Activated CD4-positive, alpha-beta T cell treated with anti-CD3 and anti-CD28 coated beads, Interleukin-2, amount 10 ng/mL, durations not matched to agents 24 days and 14 days (primary cell): Measurements from ENCODE around the gene CACNA1C. TPM values are rescaled to one million over a fixed set of nuclear protein-coding genes. Genes with fewer than 3 reads are reported as not detected.

Experiments used
- DNase-seq: peaks from one replicate; pipeline ENCODE4 v3.0.0; 2022
- H3K27ac Mint-ChIP-seq: one replicate; pipeline ENCODE4 v1.8.0; 2022; ENCODE audit warnings: mild to moderate bottlenecking, mixed read lengths
- H3K27me3 Mint-ChIP-seq: one replicate; pipeline ENCODE4 v1.8.0; 2022; ENCODE audit warnings: mixed read lengths
- H3K36me3 Mint-ChIP-seq: one replicate; pipeline ENCODE4 v1.8.0; 2022; ENCODE audit warnings: low read depth, mild to moderate bottlenecking, mixed read lengths
- H3K4me1 Mint-ChIP-seq: one replicate; pipeline ENCODE4 v1.8.0; 2021; ENCODE audit warnings: mixed read lengths
- H3K4me3 Mint-ChIP-seq: one replicate; pipeline ENCODE4 v1.8.0; 2022; ENCODE audit warnings: mild to moderate bottlenecking, moderate library complexity, mixed read lengths
- H3K9me3 Mint-ChIP-seq: one replicate; pipeline ENCODE4 v1.8.0; 2021; ENCODE audit warnings: mixed read lengths
- intact Hi-C: fragments of 100-400 bp; cut with micrococcal nuclease; formaldehyde crosslinking; loops from one replicate; pipeline ENCODE4 v1.15.1; 2023
- total RNA-seq: library from RNA; stranded (reverse); gene quantifications from 2 replicates; pipeline ENCODE4 v1.2.3, GENCODE V29; 2022

The CACNA1C gene
- total RNA-seq, 1 donor from 2014 or later: 0.07 TPM

DNA sequence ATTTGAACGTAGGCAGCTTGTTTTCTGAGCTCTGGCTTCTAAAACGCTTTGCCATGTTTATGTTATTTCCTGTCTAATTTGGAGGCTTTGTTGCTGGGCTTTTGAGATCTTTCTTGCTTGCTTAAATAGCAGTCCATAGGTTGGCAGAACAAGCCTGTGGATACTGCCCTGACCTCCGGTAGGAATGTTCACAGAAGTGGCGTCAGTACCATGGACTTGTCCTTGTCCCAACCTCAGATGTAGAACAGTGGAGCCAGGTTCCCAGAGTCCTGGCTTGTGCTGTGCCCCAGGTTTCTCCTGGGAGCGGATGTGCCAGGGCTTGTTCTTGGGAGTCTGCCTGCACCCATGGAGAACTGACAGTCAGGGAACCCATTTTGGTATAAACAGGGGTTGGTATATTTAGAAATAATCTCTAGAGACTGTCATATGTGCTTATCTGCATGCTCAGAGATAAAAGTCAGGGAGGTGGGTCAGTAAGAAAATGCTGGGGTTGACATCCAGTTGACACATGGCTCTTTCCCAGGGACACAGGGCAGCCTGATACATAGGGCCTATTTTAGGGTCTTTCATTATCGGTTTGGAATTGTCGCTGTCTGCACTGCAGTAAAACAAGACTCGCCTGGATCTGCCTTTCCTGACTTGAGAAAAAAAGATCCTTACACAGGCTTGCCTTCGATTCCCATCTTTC, 22.9 kb downstream of the CACNA1C start:
- H3K27me3 Mint-ChIP-seq: peaks cover 2% of the 10 kb centered on the region
- H3K4me1 Mint-ChIP-seq: no peaks in the 10 kb centered on the region
- no peak overlapping the region for H3K4me3 Mint-ChIP-seq
- H3K36me3 Mint-ChIP-seq: peaks cover 4% of the 10 kb centered on the region
- DNase-seq: no peak
- peaks cover 8% of the 10 kb centered on the region for H3K9me3 Mint-ChIP-seq
- intact Hi-C loops: no loop called here
- H3K27ac Mint-ChIP-seq: no peak overlapping the region

GRCh38 chr12:2076196-2076570, 23.4 kb downstream of the CACNA1C start:
- no peak for DNase-seq
- Mint-ChIP-seq H3K36me3 (peaks cover 2% of the 10 kb centered on the region), H3K4me1 (no peaks in the 10 kb centered on the region), H3K4me3 (no peak overlapping the region), H3K9me3 (peaks cover 6% of the 10 kb centered on the region), H3K27me3 (no peaks in the 10 kb centered on the region), H3K27ac (no peak overlapping the region)
- intact Hi-C loops: no loop called here

GRCh38 chr12:2076728-2077127, 23.9 kb downstream of the CACNA1C start:
- intact Hi-C loops: no loop called here
- Mint-ChIP-seq H3K27ac (no peak overlapping the region), H3K4me3 (no peak overlapping the region), H3K27me3 (no peaks in the 10 kb centered on the region), H3K36me3 (no peaks in the 10 kb centered on the region), H3K4me1 (no peaks in the 10 kb centered on the region), H3K9me3 (peaks cover under 1% of the 10 kb centered on the region)
- DNase-seq: no peak

DNA sequence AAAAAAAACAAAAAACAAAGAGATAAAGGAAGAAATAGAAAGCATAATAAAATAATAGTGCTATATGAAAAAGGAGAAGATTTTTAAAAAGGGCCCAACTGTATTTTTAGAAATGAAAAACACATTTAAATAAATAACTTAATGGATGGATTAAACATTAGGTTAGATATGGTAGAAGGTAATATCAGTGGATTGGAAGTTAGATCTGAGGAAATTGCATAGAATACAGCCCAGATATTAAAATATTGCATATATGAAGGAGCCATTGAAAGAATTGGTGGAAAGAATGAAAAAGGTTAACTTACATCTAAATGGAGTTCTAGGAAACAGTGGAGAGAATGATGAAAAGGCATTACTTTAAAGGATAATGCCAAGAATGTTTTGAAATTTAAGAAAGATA, 27.8 kb downstream of the CACNA1C start:
- Mint-ChIP-seq H3K4me3 (no peak overlapping the region), H3K27ac (no peak overlapping the region), H3K36me3 (no peaks in the 10 kb centered on the region), H3K4me1 (no peaks in the 10 kb centered on the region), H3K9me3 (no peaks in the 10 kb centered on the region), H3K27me3 (peaks cover 10% of the 10 kb centered on the region)
- intact Hi-C loops: no loop called here
- no peak for DNase-seq

- no peaks in the 10 kb centered on the region for H3K36me3 Mint-ChIP-seq
- H3K4me3 Mint-ChIP-seq: no peak overlapping the region
- no peaks in the 10 kb centered on the region for H3K4me1 Mint-ChIP-seq
- H3K27ac Mint-ChIP-seq: no peak overlapping the region
- intact Hi-C loops: no loop called here
- H3K9me3 Mint-ChIP-seq: no peaks in the 10 kb centered on the region
- DNase-seq: no peak
- H3K27me3 Mint-ChIP-seq: peaks cover 18% of the 10 kb centered on the region
Observed at GRCh38 chr12:2082321-2082720, 29.5 kb downstream of the CACNA1C start.

DNA sequence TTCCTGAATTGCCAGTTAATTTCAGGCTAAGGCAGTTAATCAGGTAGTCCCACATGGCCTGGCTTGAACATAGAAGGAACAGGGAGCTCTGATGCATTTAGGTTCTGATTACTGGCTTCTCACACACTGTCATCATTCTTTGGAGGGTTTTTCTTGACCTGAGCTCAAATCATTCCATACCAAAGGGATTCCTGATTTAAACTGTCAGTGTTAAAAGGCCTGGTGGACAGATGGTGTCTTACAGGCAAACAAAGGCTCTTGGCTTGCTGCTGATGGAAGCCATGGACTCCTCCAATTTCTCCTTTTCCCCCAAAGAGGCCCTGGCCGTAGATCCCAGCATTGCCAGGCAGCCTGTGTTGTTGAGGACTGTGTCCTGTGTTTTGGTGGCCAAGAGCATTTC, 30.2 kb downstream of the CACNA1C start:
- H3K9me3 Mint-ChIP-seq: no peaks in the 10 kb centered on the region
- no peaks in the 10 kb centered on the region for H3K4me1 Mint-ChIP-seq
- no peak overlapping the region for H3K4me3 Mint-ChIP-seq
- no peak for DNase-seq
- intact Hi-C loops: no loop called here
- H3K36me3 Mint-ChIP-seq: no peaks in the 10 kb centered on the region
- H3K27me3 Mint-ChIP-seq: peaks cover 19% of the 10 kb centered on the region
- no peak overlapping the region for H3K27ac Mint-ChIP-seq

DNA sequence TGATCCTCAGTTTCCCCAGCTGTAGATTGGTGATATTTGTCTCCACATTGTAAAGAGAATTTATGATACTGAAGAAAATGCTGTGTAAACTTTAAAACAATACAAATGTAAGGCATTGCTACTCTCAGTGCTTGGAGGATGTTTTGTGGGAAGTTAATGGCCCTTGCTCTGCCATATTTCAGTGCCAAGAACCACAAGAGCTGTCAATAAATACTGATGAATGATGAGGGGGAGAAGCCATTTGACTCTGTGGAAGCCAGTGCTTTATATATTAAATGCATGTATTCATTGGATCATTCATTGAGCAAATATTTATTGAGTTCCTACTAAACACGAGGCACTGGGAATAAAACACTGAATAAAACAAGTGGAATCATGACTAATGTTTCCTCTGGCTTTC, 30.8 kb downstream of the CACNA1C start:
- no peak overlapping the region for H3K4me3 Mint-ChIP-seq
- H3K27ac Mint-ChIP-seq: no peak overlapping the region
- H3K36me3 Mint-ChIP-seq: no peaks in the 10 kb centered on the region
- intact Hi-C loops: no loop called here
- no peaks in the 10 kb centered on the region for H3K9me3 Mint-ChIP-seq
- peaks cover 19% of the 10 kb centered on the region for H3K27me3 Mint-ChIP-seq
- DNase-seq: no peak
- H3K4me1 Mint-ChIP-seq: no peaks in the 10 kb centered on the region

GRCh38 chr12:2084553-2085296, 31.9 kb downstream of the CACNA1C start:
- no peak overlapping the region for H3K4me3 Mint-ChIP-seq
- peaks cover 19% of the 10 kb centered on the region for H3K27me3 Mint-ChIP-seq
- intact Hi-C loops: no loop called here
- H3K9me3 Mint-ChIP-seq: no peaks in the 10 kb centered on the region
- H3K4me1 Mint-ChIP-seq: no peaks in the 10 kb centered on the region
- H3K27ac Mint-ChIP-seq: no peak overlapping the region
- H3K36me3 Mint-ChIP-seq: no peaks in the 10 kb centered on the region
- DNase-seq: no peak

DNA sequence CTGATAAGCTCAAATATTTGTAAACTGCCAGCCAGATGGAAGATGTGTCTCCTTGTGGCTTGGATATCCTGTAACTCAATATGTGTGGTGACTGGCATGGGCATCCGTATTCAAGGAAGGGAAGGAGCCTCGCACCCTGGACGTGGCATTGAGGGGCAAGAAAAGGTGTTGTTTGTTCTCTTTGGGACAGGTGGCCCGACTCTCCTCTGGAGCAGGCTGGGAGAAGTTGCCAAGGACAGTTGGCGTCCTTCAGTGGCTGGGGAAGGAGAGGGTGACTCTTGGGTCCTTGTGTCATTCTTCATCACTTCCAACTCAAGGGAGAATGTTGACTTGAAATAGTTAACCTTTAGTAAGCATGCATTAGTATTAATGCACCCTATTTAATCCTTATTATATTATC, 39.6 kb downstream of the CACNA1C start:
- H3K4me1 Mint-ChIP-seq: peaks cover 3% of the 10 kb centered on the region
- intact Hi-C loops: no loop called here
- no peak overlapping the region for H3K27ac Mint-ChIP-seq
- no peaks in the 10 kb centered on the region for H3K9me3 Mint-ChIP-seq
- H3K36me3 Mint-ChIP-seq: no peaks in the 10 kb centered on the region
- DNase-seq: no peak
- peaks cover 1% of the 10 kb centered on the region for H3K27me3 Mint-ChIP-seq
- no peak overlapping the region for H3K4me3 Mint-ChIP-seq

DNA sequence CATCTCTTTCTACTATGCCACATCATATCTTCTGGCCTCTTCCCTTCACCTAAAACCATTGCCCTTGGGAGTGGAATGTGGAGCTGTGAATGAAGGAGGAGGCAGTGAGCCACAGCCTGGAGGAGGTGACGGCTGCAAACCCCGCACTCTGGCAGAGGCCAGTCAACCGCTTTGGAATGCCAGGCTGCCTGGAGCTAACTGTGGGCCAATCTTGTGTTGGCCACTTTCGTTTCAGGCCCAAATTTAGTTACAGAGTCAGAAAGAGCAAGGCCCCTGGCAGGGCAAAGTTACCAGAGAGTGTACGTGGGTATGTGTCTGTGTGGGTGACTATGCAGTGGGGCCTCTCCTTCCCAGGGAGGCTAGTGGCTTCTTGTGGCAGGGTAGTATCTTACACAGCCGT, 40.1 kb downstream of the CACNA1C start:
- no peaks in the 10 kb centered on the region for H3K36me3 Mint-ChIP-seq
- no peak for DNase-seq
- no peaks in the 10 kb centered on the region for H3K27me3 Mint-ChIP-seq
- H3K4me3 Mint-ChIP-seq: no peak overlapping the region
- peaks cover 3% of the 10 kb centered on the region for H3K4me1 Mint-ChIP-seq
- H3K27ac Mint-ChIP-seq: no peak overlapping the region
- intact Hi-C loops: no loop called here
- H3K9me3 Mint-ChIP-seq: no peaks in the 10 kb centered on the region

GRCh38 chr12:2094597-2094996, 41.8 kb downstream of the CACNA1C start:
- Mint-ChIP-seq H3K9me3 (no peaks in the 10 kb centered on the region), H3K4me1 (peaks cover 3% of the 10 kb centered on the region), H3K27ac (no peak overlapping the region), H3K36me3 (no peaks in the 10 kb centered on the region), H3K27me3 (no peaks in the 10 kb centered on the region), H3K4me3 (no peak overlapping the region)
- intact Hi-C loops: no loop called here
- no peak for DNase-seq

DNA sequence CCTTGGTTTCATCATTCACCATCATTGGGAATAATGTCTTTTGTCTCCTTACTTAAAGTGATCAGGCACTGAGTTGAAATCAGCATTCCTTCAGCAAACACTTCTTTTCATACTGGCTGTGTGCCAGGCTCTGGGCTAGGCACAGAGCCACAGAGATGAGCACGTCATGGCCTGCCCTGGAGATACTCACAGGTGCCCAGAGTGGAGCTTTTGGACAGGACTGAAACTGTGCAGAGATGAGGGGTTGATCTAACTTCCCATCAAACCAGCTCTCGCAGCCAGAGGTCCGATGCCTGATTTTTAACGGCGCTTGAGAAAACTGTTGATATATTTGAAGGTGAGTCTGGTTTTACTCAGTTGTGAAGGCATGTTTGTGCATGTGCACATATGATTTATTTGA, 43.1 kb downstream of the CACNA1C start:
- intact Hi-C loops: no loop called here
- Mint-ChIP-seq H3K9me3 (no peaks in the 10 kb centered on the region), H3K27ac (no peak overlapping the region), H3K27me3 (no peaks in the 10 kb centered on the region), H3K4me1 (peaks cover 3% of the 10 kb centered on the region), H3K36me3 (no peaks in the 10 kb centered on the region), H3K4me3 (no peak overlapping the region)
- DNase-seq: no peak

DNA sequence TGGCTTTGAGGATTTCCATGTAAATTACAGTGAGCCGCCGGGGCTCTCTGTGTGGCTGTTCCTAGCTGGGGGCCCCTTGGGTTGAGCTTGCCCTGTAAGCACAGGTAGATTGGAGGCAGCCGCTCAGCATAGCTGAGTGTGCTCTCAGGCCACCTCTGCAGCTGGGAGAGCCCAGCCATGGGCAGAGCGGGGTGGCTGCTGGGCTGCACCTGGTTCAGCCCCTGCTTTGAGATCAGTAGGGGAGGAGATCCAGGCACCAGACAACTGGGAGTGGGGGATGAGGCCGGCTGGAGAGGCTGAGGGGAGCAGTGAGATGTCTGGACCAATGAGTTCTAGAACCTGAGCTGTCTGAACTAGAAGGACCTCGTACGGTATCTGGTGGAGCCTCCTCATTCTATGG, 44.8 kb downstream of the CACNA1C start:
- Mint-ChIP-seq H3K4me3 (no peak overlapping the region), H3K27ac (no peak overlapping the region), H3K36me3 (no peaks in the 10 kb centered on the region), H3K9me3 (no peaks in the 10 kb centered on the region), H3K4me1 (peaks cover 3% of the 10 kb centered on the region), H3K27me3 (peaks cover under 1% of the 10 kb centered on the region)
- no peak for DNase-seq
- intact Hi-C loops: no loop called here

DNA sequence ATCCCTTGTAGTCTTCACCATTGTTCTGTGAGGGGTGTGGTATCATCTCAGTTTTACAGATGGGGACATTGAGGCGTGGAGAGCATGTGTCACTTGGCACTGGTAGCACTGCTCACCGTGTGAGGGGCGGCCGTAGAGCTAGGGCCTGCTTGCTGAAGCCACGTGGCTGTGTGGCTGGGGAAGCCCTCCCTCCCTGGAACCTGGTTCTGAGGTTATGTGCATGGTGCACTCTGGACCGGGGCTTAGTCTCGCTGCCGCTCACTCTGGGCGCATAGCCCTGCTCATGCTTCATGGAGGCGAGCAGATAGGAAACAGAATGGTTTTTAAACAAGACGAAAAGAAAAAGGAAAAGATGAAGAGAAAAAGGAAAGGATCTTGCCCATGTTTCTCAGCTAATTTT, 46.1 kb downstream of the CACNA1C start:
- Mint-ChIP-seq H3K27ac (no peak overlapping the region), H3K27me3 (peaks cover 2% of the 10 kb centered on the region), H3K4me1 (peaks cover 3% of the 10 kb centered on the region), H3K9me3 (no peaks in the 10 kb centered on the region), H3K36me3 (no peaks in the 10 kb centered on the region), H3K4me3 (no peak overlapping the region)
- intact Hi-C loops: no loop called here
- no peak for DNase-seq

DNA sequence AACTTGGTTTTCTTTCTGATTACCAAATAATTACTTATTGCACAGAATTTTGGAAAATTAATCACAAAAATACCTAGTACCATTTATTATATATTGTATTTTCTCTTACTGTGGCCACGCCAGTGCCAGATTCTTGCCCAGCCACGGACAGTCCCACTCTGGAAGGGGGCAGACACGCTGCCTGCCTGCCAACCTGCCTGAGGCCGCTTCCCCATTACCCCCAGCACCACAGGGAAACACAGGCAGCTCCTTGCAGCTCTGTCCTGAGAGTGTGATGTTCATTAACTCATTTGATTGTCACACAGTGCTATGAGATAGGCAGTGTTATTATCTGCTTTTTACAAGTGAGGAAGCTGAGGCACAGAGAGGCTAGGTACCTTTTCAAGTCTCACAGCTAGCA, 46.8 kb downstream of the CACNA1C start:
- no peak overlapping the region for H3K4me3 Mint-ChIP-seq
- H3K9me3 Mint-ChIP-seq: no peaks in the 10 kb centered on the region
- no peaks in the 10 kb centered on the region for H3K36me3 Mint-ChIP-seq
- peaks cover 2% of the 10 kb centered on the region for H3K27me3 Mint-ChIP-seq
- no peak for DNase-seq
- H3K4me1 Mint-ChIP-seq: no peaks in the 10 kb centered on the region
- intact Hi-C loops: no loop called here
- H3K27ac Mint-ChIP-seq: no peak overlapping the region
